Stimulated activated CD8-positive, alpha-beta memory T cell treated with anti-CD3 and anti-CD28 coated beads, Interleukin-4, amount 100 ng/mL, for 48 hours (primary cell): Measurements from ENCODE around the gene GNL1.
"Not testable (repeated sequence)": the region's sequence is repeated elsewhere in the genome, so short reads cannot be mapped to it uniquely, and the experiment has no call there.

Experiments
- DNase-seq: peaks from one replicate; pipeline ENCODE4 v3.0.0-alpha.2; 2020

The GNL1 gene

GRCh38 chr6:30521952-30522351 lies 34.3 kb downstream of the GNL1 start:
- not testable (repeated sequence) for DNase-seq

DNA sequence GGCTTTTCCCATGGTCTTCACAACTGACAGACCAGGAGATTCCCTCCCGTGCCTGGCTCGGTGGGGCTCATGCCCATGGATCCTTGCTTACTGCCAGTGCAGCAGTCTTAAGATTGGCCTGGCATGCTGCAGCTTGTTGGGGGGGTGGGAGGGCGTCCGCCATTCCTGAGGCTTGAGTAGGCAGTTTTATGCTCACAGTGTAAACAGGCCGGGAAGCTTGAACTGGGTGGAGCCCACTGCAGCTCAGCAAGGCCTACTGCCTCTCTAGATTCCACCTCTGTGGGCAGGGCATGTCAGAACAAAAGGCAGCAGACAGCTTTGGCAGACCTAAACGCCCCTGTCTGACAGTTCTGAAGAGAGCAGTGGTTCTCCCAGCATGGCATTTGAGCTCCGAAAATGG lies 35.2 kb downstream of the GNL1 start:
- DNase-seq: not testable (repeated sequence)

DNA sequence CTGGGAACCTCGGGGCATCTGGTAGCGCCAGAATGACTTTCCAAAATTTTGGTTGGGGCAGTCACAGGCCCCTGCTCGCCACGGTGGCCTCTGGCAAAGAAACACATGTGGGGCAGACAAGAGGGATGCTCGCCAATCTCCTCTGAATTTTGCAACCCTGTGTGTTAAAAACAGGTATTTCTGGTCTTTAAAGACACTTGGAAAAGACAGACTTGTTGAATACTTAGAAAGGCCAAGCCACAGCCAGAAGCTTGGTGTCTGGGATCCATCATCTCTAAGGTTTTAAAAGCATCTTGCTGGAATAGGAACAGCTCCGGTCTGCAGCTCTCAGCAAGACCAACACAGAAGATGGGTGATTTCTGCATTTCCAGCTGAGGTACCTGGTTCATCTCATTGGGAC lies 35.8 kb downstream of the GNL1 start:
- no peak for DNase-seq

DNA sequence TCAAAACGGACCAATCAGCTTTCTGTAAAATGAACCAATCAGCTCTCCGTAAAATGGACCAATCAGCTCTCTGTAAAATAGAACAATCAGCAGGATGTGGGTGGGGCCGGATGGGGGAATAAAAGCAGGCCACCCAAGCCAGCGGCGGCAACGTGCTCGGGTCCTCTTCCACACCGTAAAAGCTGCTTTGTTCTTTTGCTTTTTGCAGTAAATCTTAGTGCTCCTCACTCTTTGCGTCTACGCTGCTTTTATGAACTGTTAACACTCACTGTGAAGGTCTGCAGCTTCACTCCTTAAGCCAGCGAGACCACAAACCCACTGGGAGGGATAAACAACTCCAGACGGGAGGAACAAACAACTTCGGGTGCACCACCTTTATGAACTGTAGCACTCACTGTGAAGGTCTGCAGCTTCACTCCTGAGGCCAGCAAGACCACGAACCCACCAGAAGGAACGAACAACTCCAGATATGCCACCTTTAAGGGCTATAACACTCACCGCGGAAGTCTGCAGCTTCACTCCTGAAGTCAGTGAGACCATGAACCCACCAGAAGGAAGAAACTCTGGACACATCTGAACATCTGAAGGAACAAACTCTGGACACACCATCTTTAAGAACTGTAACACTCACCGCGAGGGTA lies 37.7 kb downstream of the GNL1 start:
- not testable (repeated sequence) for DNase-seq

DNA sequence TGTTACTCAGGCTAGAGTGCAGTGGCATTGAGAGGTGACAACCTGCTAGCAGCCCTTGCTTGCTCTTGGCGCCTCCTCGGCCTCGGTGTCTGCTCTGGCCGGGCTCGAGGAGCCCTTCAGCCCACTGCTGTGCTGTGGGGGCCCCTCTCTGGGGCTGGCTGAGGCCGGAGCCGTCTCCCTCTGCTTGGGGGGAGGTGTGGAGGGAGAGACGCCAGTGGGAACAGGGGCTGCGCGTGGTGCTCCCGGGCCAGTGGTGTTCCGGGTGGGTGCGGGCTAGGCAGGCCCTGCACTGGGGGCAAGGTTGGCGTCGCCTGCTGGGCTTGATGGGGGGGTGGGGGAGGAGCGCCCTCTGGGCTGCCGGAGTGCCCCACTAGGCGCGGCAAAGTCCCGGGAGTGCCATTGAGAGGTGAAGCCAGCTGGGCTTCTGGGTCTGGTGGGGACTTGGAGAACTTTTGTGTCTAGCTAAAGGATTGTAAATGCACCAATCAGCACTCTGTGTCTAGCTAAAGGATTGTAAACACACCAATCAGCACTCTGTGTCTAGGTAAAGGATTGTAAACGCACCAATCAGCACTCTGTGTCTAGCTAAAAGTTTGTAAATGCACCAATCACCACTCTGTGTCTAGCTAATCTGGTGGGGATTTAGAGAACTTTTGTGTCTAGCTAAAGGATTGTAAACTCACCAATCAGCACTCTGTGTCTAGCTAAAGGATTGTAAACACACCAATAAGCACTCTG lies 38.4 kb downstream of the GNL1 start:
- not testable (repeated sequence) for DNase-seq

DNA sequence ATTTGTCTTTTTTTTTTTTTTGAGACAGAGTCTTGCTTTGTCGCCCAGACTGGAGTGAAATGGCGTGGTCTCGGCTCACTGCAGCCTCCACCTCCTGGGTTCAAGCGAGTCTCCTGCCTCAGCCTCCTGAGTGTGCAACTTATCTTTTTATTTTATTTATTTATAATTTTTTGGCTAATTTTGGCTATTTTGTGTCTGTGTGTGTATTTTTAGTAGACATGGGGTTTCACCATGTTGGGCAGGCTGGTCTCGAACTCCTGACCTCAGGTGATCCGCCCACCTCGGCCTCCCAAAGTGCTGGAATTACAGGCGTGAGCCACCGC lies 39.6 kb downstream of the GNL1 start:
- not testable (repeated sequence) for DNase-seq

GRCh38 chr6:30515944-30516753 lies 40.1 kb downstream of the GNL1 start:
- peak; percentile 91 for DNase-seq

DNA sequence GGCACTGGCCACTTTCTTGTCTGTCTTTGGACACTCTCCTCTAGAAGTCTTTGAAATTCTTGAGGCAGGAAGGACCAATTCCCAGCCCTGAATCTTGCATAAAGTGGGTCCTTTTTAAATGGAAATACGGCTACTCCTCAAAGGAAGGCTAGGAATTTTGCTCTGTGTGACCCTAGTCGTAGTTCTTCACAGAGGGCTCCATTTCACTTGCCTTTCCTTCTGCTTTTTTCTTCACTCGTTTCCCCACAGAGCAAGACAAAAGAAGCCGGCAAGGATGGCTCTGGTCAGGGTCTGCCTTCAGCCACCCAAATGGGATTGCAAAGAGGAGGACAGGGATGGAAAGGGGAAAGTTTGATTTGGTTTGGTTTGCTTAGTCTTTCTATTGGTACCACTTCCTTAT lies 41.2 kb downstream of the GNL1 start:
- no peak for DNase-seq

- no peak for DNase-seq
These were observed 42.8 kb downstream of the GNL1 start for GRCh38 chr6:30513451-30513850.

GRCh38 chr6:30511169-30511546 lies 45.1 kb downstream of the GNL1 start:
- no peak for DNase-seq

- no peak for DNase-seq
These were observed 45.7 kb downstream of the GNL1 start for GRCh38 chr6:30510419-30511168.

GRCh38 chr6:30508890-30509736 lies 47.2 kb downstream of the GNL1 start:
- no peak for DNase-seq

DNA sequence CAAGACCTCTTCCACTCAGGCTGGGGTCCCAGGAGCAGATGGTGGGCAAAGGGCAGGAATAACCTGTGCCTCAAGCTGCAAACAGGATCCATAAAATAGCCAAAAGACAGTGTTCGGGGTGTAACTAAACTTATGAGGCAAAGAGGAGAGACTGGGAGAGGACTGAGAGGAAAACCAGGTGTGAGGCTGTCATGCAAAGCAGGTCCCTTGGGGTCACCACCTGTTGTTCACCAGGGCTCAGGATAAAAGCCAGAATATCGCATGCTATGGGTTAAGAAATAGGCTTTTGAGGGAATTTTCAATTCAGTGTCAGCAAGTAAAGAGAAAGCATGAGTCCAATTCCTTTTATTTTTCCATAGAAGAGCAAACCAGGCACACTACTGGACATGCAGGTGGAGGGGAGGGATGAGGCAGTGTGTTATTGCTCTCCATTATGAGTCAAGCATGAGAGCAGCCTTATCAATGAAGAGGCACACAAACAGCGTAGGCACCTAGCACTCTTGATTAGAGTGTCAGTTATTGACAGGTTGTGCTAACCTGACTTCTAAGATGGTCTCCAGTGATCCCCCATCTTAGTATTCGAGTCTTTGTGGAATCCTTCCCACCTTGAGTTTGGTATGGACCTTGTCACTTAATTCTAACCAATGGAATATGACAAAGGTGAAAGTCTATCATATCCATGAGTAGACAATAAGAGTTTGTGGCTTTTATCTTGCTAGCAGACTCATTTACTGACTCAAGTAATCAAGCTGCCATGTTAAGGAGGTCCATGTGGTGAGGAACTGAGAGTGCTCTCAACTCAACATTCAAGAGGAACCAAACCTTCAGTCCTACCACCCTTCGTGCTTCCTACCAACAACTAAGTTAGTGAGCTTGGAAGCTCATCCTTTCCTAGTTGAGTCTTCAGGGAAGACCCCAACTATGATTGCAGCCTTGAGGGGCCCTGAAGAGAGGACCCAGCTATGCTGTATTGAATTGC lies 48.2 kb downstream of the GNL1 start:
- no peak for DNase-seq

DNA sequence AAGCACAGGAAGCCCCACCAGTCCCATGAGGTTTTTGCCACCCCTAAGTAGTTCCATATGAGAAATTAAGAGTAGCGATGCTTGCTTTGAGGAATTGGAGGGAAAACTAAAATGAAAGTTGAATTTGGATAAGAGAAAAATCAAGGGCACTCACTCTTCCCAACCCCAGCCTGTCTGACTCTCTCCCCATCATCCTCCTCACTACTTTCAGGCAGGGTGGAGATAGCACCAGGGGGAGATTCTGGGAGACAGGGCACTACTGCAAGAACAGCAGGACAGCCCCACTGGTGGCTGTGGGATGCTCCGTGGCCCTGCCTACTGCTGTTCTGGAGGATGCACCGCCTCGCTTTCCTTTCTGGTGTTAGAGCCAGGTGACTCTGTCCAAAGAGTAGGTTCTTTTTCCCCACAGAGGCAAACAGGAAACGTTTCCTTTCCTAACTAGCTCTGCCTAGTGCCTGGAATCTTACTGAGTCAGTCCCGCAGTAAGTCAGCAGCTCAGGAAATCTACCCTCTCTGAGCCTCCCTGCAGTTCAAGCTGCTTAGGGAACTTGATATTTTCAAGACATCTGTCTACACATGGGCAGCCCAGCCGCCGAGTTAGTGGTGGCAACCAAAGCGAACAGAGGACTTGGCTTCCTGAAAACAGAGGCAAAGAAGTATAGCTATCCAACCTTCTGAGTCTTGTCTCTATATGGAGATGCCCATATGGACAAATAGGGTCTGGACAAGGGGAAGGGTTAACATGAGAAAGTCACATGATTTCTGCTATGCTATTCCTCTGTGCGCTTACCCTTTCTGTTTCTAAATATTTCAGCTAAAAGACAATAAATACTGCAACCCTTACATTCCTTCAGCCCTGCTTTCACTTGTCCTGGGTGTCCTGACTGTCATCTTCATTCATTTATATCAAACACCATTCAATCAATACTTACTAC lies 55.6 kb downstream of the GNL1 start:
- no peak for DNase-seq

DNA sequence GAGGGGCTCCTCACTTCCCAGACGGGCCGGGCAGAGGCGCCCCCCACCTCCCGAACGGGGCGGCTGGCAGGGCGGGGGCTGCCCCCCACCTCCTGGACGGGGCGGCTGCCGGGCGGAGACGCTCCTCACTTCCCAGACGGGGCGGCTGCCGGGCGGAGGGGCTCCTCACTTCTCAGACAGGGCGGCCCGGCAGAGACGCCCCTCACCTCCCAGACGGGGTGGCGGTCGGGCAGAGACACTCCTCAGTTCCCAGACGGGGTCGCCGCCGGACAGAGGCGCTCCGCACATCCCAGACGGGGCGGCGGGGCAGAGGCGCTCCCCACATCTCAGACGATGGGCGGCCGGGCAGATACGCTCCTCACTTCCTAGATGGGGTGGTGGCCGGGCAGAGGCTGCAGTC lies 57.6 kb downstream of the GNL1 start:
- not testable (repeated sequence) for DNase-seq

DNA sequence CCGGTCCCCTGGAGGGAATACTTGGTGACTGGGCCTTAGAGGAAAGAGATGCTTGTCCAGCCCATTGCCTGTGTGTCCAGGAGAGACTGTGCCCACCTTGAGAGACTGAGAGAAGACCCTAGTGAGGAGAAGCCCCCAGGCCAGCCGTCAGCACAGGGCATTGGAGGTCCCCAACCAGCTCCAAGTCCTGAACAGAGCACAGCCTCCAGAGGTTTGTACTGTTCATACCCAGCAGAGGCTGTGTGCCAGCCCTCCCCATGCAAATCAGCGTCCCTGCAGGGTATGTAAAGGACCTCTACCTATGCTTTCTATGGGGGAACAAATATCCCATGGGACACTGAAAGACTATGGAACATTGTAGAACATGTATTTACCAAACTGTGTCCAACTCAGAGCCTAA lies 58.6 kb downstream of the GNL1 start:
- peak; percentile 23 for DNase-seq

- not testable (repeated sequence) for DNase-seq
These were observed 59.1 kb downstream of the GNL1 start for GRCh38 chr6:30497261-30497599.

GRCh38 chr6:30495993-30496392 lies 60.3 kb downstream of the GNL1 start:
- DNase-seq: peak; percentile 24

- peak; percentile 24 for DNase-seq
These were observed 61.2 kb downstream of the GNL1 start for GRCh38 chr6:30495060-30495459.

DNA sequence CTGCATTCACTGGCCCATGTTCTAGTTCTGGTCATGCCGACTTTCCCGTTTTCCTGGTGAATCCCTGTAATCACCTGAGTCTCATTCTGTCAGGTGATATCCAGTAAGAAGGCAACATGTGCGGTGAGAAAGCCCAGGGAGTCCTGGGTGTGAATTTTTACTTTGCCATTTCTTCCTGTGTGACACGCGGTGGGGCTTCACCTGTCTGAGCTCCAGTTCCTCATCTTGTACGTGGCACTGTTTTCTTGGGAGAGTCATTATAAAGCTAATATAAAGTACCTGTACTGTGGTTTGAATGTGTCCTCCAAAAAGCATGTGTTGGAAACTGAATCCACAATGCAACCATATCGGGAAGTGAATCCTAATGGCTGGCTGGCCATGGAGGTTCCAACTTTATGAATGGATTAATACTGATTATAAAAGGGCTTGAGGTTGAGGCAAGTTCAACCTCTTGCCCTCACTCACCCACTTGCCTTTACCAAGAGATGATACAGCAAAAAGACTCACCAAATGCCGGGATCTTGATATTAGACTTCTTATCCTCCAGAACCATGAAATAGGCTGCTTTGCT lies 61.9 kb downstream of the GNL1 start:
- DNase-seq: no peak
